ENCODE results near the gene GPSM3.
"Not testable (repeated sequence)": the region's sequence is repeated elsewhere in the genome, so short reads cannot be mapped to it uniquely, and the experiment has no call there.

GPSM3 gene

GRCh38 chr6:32202186-32202585 lies 9.7 kb upstream of the GPSM3 start:
- no peak for DNase-seq (ENCODE audit: low spot score)

DNA sequence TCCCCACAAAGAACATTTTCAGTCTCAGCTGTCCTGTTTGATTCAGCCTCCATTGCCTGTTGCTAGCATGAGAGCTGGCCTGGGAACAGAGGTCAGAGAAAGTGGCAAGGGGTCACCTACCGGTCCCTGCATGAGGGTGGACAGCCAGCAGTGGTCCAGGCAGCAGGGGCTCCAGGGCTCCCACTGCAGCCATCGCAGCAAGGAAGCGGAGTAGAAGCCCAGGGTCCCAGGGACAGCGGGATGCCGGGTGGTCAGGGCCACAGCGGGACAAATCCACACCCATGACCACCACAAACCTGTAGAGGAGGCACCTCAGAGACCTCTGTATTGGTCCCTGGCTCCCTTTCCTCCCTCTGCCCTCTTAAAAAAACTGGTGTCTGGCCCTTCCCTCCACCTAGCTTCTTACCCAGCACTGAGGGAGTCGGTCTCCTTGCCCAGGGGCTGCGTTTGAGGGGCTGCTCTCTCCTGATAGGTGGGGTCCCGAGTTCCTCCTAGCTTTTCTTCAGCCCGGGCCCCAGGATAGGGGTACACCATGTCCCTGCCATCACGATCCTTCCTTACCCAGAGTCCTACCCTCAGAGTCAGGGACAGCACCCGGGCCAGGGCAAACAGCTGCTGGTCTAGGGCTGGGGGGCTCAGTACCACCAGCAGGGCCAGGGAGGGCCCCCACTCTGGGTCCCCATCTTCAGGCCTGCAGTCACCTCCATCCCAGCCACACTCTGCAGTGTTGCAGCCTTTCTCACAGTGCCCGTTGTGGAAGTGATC lies 8.4 kb upstream of the GPSM3 start:
- no peak for DNase-seq (ENCODE audit: low spot score)

- no peak for DNase-seq (ENCODE audit: low spot score)
Measured at GRCh38 chr6:32198866-32199265, 6.4 kb upstream of the GPSM3 start.

DNA sequence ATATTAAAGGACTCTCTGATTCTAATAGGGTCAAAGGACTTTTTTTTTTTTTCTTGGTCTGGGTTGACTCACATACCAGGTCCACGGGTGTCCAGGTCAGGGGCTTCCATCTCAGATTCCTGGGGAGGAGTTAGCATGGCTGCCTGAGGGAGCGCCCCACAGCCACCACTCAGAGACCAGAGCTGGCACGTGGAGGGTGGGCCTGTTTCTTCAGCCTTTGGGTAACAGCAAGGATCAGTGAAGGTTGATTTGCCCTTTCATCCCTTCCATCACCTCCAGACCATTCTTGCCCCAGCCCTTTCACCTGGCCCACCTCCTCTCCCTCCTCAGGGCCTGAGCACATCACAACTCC lies 5.9 kb upstream of the GPSM3 start:
- DNase-seq (ENCODE audit: low spot score) = no peak

- no peak for DNase-seq (ENCODE audit: low spot score)
Measured at GRCh38 chr6:32196682-32197616, 4.5 kb upstream of the GPSM3 start.

- DNase-seq (ENCODE audit: low spot score) = peak; percentile 97
Measured at GRCh38 chr6:32195902-32196681, 3.6 kb upstream of the GPSM3 start.

- peak; percentile 100 for DNase-seq (ENCODE audit: low spot score)
Measured at GRCh38 chr6:32195652-32195901, 3.1 kb upstream of the GPSM3 start.

- peak; percentile 65 for DNase-seq (ENCODE audit: low spot score)
Measured at GRCh38 chr6:32194825-32195651, 2.6 kb upstream of the GPSM3 start.

GRCh38 chr6:32194388-32194787 lies 1.9 kb upstream of the GPSM3 start:
- no peak for DNase-seq (ENCODE audit: low spot score)

GRCh38 chr6:32193096-32193495 lies 653 bp upstream of the GPSM3 start:
- DNase-seq (ENCODE audit: low spot score) = not testable (repeated sequence)

DNA sequence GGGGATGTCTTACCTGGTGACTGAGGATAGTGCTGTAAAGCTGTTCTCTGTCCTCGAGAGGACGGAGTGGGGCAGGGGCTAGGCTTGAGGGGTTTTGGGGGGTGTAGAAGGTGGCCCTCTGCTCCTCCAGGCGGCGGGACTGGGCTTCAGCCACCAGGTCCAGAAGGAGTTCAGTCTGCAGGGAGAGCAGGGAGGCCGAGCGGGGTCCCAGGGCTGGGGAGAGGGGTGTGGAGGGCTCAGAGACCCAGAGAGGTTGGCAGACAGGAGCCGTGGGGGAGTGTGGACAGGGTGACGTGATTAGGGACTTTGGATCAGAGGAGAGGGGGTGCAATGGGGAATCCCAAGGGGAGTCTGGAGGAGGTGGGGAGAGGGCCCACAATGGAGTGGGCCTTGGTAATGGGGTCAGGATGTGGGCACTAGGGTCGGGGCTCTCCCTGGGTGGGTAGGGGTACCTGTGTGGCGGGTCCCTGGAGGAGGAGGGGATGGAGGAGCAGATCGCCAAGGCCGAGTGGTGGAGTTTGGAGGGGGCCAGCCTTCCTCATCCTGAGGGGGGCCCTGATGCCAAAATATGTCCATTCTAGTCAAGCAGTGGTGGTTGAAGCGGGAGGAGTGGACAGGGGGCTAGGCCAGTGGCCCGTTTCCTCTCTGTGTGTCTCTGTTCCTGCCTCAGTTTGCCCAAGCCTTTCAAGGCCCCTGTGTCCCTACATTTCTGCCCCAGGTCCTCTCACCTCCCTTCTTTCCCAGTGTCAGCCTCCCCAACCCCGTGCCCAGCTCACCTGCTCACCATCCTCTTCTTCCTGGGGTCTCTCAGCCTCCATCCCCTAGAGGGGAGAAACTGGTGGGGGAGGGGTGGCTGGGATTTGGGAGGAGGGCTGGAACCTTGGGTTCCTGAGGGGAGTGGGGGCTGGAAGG lies 491 bp downstream of the GPSM3 start:
- no peak for DNase-seq (ENCODE audit: low spot score)

GRCh38 chr6:32190911-32191677 lies 1.3 kb downstream of the GPSM3 start:
- DNase-seq (ENCODE audit: low spot score) = no peak

- peak; percentile 53 for DNase-seq (ENCODE audit: low spot score)
Measured at GRCh38 chr6:32190054-32190851, 2.2 kb downstream of the GPSM3 start, which contains the start of gene PBX2. Gene PBX2 (minus strand): TSS chr6:32190202. CDS start chr6:32189915, 287 bp downstream.

DNA sequence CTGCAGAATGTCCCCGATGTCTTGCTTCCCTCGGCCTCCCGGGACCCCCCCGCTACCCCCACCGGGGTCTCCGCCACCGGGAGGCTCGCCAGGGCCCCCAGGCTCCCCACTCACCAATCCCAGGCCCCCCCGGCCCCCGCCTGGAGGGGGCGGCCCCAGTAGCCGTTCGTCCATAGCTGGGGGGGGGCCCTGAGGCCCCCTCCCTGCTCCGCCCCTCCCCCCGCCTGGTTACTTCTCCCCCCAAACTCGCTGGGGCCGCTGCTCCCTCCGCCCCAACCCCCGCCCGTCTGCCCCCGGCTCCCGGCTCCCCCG lies 2.7 kb downstream of the GPSM3 start:
- no peak for DNase-seq (ENCODE audit: low spot score)

DNA sequence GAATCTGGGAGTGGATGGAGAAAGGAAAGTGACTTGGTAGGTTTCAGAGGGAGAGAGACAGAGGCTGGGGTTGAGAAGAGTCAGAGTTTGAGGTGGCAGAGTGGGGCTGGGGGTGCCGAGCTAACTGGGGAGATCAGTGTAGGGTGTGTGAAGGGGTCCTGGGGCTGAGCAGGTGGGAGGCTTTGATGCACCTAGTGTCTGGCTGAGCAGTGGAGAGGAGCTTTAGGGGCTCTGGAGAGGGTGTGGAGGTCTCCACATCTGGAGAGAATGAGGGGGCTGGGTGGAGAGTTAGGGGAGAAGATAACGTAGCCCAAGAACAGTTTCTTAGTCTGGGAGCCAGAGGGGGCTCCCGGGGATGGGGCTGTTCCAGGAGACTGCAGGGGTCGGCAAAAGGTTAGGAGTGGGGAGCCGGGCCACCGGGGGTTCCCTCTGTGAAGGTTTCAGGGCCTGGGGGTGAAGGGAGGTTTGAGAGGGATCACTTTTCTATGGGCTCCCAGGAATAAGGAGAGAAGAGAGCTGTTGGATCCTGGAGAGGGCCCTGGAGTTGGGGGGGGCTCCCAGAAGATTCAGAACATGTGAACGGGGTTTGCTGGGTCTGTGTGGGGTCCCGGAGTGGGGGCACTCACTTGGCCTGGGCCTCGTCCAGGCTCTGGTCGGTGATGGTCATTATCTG lies 3.2 kb downstream of the GPSM3 start:
- no peak for DNase-seq (ENCODE audit: low spot score)

GRCh38 chr6:32188381-32189068 lies 3.9 kb downstream of the GPSM3 start:
- no peak for DNase-seq (ENCODE audit: low spot score)

- DNase-seq (ENCODE audit: low spot score) = not testable (repeated sequence)
Measured at GRCh38 chr6:32187725-32188380, 4.6 kb downstream of the GPSM3 start.

Data from kidney capillary endothelial cell (primary cell).